HG03095 (cell line): Measurements from ENCODE around the gene CREM.

Experiments used
- ATAC-seq: cut with Tn5 transposase; IDR thresholded peaks from one replicate; pipeline ENCODE4 v1.9.1; 2021; ENCODE audit warnings: moderate library complexity; ENCODE audit not compliant: unreplicated experiment

The CREM gene

DNA sequence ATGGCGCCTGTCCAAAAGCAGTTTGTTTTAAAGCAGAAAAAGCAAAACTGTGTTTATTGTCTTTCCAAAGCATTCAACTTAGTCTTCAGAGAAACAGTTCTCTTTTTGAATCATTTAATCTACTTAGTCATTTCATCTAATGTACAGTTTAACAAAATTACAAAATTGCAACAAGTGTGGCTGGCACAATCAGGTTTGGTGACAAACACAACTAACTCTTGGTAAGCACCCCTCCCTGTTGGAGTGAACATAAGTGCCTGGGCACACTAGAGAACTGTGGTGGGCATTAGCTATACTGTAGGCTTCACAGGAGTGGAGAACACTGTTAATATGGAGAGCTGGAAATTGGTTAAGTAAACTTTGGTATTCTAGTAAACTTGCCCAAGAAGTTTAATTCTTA, 6.9 kb downstream of the CREM start:
- ATAC-seq, result no peak

DNA sequence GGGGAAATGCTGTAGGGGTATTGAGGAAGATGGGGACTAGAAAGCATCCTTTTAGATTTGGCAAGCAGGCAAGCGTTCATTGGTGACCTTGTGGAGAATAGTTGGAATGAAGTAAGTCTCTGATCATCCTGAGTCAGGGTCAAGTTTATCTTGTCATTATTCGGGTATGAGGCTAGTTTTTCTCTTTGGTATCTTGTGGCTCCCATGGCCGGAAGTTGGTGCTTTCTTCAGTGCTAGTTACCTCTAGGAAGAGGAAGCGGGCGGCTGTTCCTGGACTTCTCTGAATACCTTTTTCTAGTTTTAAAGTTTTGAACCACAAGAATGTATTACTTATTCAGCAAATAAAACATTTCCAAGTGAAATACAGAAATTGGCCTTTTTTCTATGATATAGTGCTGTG, 9.2 kb downstream of the CREM start:
- ATAC-seq, result no peak

DNA sequence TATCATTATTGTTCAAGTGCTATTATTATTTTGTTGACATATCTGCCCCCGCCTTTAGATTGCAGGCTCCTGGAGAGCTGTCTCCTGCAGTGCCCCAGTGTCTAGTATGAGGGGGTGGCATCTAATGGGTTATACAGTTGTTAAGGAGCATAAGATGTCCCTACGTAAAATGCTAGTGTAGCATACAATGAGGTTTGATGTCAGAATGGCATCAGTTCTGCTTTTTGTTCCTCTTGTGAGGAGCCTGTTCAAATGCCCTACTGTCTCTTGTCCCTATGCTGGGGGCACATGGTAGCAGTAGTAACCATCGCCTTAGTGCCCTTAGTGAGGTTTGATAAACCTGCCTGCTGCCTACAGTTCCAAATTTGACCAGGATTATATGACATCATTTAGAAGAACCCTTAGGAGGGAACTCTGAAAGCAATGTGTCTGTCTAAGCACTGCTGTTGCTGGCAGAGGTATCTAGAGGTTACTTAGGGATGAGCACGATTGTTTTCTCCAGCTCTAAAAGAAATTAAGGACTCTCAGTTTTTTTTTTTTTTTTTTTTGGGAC, 9.7 kb downstream of the CREM start:
- ATAC-seq, result peak; percentile 50

DNA sequence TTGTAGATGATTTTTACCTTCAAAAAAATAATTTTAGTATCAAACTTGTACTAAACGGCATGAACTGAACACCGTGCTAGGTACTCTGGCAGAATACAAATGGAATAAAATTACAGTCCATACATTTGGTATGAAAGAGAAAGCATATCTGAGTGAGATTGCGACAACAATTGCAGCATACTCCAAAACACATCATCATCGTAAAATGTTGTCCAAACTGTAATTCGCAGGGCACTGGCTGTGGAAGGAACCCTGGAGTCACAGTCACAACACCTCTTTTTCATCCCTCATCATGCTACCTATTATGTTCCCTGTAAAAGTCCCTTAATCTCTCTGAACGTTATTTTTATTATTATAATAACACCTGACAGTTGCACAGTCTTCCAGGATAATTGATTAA, 13.5 kb downstream of the CREM start:
- no peak for ATAC-seq

DNA sequence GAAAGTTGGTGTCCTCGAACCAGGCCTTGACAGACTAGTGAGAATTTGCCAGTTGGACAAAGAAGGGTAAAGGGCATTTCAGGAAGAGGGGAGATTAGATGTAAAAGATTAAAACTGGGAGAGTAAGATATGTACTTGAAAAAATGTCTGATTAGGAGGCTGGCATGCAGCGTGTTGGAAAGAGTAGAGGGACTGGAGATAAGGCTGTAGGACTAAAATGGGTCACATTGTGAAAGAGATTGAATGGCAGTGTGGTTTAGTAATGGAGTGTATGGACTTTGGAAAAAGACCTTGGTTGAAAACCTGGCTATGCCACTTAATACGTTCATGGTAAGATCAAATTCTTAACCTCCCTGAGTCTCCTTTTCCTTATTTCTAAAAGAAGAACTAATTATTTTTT, 14.1 kb downstream of the CREM start:
- ATAC-seq, result no peak

DNA sequence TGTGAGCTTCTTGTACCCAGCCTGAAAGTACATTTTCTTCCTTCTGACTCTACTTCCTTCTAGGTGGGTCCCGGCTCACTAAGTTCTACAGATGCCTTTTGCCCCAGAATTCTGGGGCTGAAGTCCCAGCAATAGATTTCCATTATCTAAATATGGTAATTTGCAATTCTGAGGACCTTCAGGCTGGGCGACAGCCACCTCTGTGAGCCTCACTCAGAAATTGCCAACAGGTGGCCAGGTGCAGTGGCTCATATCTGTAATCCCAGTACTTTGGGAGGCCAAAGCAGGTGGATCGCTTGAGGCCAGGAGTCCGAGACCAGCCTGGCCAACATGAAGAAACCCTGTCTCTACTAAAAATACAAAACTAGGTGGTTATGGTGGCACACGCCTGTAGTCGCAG, 23.7 kb downstream of the CREM start:
- no peak for ATAC-seq

DNA sequence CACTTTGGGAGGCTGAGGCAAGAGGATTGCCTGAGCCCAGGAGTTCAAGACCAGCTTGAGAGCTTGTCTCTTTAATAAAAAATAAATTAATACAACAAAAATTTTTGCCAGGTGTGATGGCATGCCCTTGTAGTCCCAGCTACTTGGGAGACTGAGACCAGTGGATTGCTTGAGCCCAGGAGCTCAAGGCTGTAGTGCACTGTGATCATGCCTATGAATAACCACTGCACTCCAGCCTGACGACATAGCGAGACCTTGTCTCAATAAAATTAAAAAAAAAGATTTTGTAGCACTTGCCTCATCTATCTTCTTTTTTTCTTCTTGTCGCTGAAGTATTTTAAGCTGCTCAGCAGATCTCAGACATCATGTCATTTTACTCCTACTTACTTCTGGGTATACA, 26.3 kb downstream of the CREM start:
- no peak for ATAC-seq

DNA sequence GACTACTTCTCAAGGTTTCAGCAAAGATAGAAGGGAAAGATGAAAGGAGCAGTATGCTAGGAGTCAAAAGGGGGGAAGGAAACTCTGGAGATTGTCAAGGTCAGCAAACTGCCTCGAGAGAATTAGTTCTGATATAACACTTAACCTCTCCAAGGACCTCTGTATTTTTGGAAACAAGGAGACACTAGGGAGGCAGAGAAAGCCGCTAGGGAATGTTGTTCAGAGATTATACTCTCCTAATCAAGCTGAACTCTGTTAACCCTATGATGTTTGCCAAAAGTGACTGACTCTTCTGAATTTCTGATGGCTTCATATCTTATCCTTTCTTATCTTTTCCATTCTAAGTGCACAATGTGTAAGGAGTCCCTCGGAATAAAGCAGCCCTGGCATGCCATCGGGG, 27.1 kb downstream of the CREM start:
- no peak for ATAC-seq

DNA sequence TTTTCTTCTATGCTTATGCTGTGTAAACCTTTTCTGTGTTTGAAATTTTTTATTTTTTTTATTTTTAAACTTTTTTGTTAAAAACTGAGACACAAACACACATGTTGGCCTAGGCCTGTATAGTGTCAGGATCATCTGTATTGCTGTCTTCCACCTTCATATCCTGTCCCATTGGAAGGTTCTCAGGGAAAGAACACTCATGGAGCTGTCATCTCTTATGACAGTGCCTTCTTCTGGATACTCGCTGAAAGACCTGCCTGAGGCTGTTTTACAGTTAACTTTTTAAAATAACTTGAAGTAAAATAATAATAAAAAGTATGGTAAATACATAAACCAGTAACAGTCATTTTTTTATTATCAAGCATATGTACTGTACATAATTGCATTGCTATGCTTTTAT, 34.1 kb downstream of the CREM start:
- ATAC-seq, result no peak

DNA sequence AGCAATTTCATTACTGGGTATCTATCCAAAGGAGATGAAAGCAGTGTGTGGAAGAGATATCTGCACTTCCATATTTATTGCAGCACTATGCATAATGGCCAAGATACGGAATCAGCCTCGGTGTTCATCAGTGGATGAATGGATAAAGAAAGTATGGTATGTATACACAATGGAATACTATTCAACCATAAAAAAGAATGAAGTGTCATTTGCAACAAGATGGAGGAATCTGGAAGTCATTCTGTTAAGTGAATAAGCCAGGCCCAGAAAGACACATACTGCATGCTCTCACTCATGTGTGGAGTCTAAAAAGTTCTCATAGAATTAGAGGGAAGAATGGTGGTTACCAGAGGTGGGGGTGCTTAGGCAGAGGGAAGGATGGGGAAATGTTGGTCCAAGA, 35.3 kb downstream of the CREM start:
- no peak for ATAC-seq

DNA sequence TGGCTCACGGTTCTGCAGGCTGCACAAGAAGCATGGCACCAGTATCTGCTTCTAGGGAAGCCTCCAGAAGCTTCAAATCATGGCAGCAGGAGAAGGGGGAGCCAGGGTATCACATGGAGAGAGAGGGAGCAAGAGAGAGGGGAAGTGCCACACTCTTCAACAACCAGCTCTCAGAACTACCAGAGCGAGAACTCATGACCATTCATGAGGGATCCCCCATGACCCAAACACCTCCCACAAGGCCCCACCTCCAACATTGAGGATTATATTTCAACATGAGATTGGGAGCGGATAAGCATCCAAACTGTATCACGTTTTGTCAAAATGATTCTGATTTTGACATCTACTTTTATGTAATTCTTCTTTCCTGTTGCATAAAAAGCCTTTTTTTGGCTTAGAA, 38.5 kb downstream of the CREM start:
- ATAC-seq, result no peak

DNA sequence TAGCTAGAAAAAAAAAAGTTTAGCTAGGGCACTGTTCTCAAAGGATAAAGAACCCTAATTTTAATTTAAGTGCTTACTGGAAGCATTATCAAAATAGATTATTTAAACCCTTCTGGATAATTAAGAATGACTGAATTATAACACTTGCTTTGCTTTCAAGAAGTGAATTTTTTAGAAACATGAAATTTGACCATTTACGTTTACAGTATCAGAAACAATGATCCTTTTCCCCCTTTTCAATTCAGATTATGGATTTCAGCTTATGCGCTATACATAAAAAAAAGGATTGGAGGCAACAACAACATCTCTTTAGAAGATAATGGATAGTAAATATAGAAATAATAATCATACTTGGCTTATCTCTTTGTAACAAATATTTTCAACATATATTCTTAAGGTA, 39.2 kb downstream of the CREM start:
- no peak for ATAC-seq

DNA sequence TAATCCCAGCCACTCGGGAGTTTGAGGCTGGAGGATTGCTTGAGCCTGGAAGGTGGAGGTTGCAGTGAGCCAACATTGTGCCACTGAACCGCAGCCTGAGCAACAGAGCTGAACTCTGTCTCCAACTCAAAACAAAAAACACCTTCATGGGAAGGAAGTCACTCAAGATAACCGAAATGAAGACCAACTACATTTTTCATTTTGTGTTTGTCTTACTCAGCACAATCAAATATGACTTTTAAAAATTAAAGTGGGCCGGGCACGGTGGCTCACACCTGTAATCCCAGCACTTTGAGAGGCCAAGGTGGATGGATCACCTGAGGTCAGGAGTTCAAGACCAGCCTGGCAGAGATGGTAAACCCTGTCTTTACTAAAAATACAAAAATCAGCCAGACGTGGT, 40.0 kb downstream of the CREM start:
- no peak for ATAC-seq

DNA sequence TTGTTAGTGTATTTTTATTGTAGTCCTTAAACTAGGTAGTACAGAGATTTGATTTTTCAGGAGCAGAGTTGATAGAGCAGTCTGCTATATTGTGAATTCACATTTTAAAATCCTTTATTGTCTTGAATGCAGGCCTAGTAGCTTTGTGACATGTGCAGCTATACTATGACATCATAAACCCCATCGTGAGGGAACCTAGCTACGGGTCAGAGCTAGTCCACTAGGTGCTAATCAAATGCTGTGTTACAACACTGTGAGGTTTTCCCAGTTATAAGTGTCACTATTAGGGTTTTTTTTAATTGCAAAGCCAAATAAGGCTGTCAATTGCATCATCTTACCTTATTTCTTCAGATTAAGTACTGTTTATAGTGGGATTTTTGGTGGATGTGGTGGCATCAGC, 40.7 kb downstream of the CREM start:
- ATAC-seq, result no peak

DNA sequence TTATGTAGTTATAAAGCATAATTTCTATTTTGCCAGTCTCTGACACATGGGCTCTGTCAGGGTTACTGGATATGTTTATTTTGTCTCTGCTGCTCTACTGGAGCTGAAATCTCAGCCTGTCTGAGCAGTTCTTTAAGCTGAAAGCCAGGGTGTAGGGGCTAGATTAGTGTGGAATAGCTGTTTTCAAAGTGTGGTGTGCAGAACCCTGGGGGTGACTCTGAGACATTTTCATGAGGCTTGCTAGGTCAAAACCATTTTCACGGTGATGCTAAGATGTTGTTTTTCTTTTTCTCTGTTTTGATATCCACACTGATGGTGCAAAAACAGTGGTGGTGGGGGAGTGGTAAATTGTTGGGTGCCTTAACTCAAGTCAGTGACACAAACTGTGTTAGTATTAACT, 45.5 kb downstream of the CREM start:
- ATAC-seq, result no peak

DNA sequence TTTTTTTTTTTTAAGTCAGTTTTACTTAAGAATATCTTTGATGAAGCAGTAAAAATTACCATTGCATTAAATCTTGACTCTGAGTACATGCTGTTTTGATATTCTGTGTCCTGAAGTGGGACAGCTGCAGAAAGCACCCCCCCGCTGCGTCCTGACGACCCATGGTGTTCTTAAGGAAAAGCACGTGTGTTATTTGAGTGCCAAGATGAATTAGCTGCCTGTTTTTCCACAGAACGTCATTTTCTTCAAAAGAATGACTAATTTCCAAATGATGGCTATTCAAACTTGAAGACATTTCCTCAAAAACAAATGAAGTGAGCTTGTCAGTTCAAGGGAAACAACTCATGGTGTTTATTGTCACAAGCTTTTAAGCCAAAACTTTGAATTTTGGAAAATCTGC, 45.9 kb downstream of the CREM start:
- no peak for ATAC-seq

DNA sequence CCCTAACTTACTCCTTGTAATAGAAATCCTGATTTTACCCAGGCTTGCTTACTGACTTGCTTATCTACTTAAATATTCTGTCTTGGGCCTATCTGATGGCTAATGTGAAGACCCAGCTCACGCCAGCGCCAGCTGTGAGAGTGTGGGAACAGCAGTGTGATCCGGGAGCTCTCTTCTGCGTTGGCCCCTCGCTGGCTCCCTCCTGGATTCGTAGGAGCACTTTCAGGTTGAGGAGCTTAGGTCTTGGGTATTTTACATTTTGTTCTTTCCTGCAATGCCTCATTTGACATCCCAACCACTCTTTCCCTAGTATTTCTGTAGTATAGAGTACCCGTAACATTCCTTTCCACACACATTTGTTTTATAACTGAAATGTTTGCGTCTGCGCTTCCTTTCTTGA, 51.7 kb downstream of the CREM start:
- ATAC-seq, result no peak

DNA sequence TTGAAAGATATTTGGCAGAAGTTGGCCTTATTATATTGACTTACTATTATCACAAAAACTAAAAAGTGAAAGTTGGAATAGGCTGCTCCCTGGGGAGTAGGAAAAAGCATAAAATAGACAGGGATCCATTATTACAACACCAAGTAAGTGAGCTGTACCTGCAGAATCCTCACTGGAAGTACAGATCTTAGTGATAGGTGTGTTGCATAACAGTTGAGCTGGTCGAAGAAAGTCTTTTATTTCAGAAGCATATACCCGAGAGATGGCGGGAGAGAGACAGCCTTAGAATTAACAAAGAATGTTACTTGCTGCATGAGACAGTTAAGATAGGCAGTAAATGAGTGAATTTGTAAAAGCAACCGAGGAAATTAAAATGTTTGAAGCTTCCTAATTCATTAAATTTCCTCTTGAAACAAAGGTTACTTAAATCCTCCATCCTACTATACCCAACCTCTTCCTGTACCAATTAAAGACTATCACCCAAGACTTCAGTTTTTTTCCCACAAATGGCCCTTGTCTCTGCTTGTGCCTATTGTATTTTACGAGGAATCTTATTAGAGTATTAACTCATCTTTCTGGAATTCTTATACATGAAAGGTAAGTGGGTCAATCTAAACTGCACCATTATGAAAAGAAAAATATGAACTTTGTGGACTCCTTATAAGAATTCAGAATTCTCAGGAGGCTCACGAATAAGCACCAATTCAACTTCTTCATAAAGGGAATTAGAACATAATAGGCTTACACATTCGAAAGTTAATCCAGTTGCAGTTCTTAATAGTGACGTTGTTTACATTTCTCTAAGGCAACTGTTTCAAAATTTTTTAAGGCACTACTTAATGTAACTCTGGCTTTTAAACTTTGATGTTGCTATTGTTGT, 56.2 kb downstream of the CREM start:
- ATAC-seq, result no peak

DNA sequence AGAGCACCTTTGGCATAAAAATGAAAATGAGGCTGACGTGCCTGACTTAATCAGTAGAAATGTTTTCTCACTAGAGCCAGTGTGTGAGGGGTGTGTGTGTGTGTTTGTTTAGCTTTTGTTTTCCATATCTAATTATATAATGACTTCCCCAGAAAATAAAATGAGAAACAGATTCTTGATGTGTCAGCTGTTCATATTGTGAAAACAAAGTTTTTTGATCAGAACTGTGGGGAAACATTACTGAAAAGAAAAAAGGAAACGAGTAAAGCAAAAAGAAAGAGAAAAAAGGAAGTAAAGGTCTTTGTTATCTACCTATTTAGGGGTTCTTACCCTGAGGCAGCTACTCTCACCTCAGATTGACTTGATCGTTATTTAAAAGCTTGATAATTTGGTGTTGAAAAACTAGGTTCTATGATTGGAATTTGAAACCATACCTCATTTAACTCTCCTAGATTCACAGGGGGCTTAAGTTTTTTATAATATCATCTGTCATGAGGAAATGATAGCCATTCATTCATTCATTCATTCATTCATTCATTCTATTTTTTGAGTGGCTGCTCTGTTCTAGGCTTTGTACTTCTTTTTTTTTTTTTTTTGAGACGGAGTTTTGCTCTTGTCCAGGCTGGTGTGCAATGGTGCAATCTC, 58.0 kb downstream of the CREM start:
- ATAC-seq, result peak; percentile 57

DNA sequence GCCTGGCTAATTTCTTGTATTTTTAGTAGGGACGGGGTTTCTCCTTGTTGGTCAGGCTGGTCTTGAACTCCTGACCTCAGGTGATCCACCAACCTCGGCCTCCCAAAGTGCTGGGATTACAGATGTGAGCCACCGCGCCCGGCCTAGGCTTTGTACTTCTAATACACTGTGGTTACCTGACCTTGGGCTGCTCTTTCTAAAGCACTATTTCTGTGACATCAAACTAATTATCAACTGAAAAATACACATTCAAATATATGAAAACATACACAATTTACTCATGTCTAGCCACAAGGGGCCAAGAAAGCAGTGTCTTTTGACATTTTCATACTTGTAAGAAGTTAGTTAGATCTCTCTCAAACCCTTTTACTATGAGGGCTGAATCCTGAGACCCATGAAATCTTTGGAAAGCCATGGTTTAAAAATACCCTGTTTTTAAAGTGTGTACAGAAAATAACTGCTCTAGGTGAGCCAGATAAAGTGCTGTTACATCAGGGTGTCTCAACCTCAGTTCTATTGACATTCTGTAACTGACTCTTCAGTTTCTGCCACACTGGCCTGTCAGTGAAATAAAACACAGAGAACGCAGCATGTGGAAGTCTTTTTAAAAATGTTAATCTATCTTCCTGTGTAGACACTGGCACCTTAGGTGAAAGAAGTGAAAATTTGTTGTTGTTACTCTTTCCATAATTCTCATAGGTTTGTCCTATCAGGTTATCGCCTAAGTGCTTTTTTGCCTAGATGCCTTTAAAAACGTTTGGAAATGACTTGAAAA, 58.8 kb downstream of the CREM start:
- no peak for ATAC-seq

DNA sequence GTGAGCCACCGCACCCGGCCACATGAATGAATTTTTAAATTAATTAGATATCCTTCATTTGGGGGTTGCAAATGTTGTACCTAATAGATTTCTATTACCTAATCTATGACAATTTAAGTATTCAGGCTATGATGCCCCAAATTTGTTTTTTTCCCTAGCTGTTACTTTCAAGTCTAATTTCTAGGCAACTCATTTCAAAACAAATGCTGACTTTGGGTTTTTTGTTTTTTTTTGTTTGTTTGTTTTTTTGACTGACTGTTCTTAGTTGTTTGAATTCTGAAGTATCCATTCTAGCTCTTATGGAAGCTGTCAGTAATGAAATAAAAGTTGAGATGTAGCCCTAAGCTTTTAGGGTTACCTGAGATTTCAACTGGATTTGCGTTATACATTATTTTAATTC, 62.3 kb downstream of the CREM start:
- no peak for ATAC-seq

DNA sequence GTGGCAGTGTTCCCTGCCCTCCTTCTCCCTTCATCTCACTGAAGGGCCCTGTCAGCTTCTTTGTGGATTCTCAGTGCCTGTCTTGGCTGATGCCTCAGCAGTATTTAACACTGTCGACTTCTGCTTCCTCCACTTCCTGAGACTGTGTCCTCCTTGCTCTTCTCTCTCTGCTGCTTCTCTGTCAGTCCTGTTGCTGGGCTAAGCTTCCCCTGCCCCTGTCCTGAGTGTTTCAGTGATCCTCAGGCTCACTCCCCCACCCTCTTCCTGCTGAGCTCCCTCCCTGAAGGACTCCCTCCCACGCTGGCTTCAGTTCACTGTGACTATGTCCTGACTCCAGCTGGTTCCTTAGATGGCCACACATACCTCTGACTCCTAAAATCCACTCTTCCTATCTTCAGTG, 64.9 kb downstream of the CREM start:
- ATAC-seq, result no peak
